GM12878 (cell line): Measurements from ENCODE around the gene ACTMAP. TPM values are rescaled to one million over a fixed set of nuclear protein-coding genes. Genes with fewer than 3 reads are reported as not detected.

Experiments
- ATAC-seq: fragments of 200-7000 bp; cut with Tn5 transposase; 3 replicates; pipeline ENCODE4 v1.9.1; 2020; ENCODE audit warnings: mild to moderate bottlenecking, moderate library complexity
- BruUV-seq: library from RNA; stranded (reverse); fragments of 400-500 nt; replicated peaks from 2 replicates; lab custom pipeline; 2021; lab: Mats Ljungman, UMichigan
- CTCF ChIA-PET: fragments of 300-600 bp; sonication (Branson Sonifier 250); formaldehyde crosslinking; extraction: SDS; loops from one replicate; lab custom pipeline; 2021; ENCODE audit warnings: inconsistent platforms; lab: Yijun Ruan, JAX
- POLR2A ChIA-PET: fragments of 350-600 bp; formaldehyde crosslinking; extraction: SDS; loops from one replicate; lab custom pipeline; 2021; ENCODE audit warnings: inconsistent platforms; lab: Charles Lee
- RAD21 ChIA-PET: fragments of 300-600 bp; sonication (Branson Sonifier 250); formaldehyde crosslinking; loops from one replicate; lab custom pipeline; 2023; ENCODE audit warnings: antibody characterized with exemption; ENCODE audit not compliant: unreplicated experiment; lab: Charles Lee
- SMC1A ChIA-PET: fragments of 300-600 bp; sonication (Branson Sonifier 250); formaldehyde crosslinking; loops from one replicate; lab custom pipeline; 2023; ENCODE audit not compliant: unreplicated experiment, uncharacterized antibody; lab: Charles Lee
- DNase-seq: peaks from one replicate; pipeline ENCODE4 v3.0.0-alpha.2; 2011; ENCODE audit warnings: low read depth, low spot score
- FAIRE-seq: peaks from 3 replicates; lab custom pipeline; 2011; peaks lifted over from hg19 to GRCh38; lab: Jason Lieb, UNC
- H2AFZ ChIP-seq: 2 replicates; pipeline ENCODE4 v1.6.0; 2011; ENCODE audit warnings: low read depth, low read length, control low read depth; ENCODE audit not compliant: control insufficient read depth
- H3K27ac ChIP-seq: 2 replicates; pipeline ENCODE4 v1.5.1; 2011; ENCODE audit warnings: control low read depth; ENCODE audit not compliant: control insufficient read depth, insufficient read depth
- H3K27me3 ChIP-seq, 2 experiments: replicated peaks in 1 of 2; 2 replicates each; pipeline versions ENCODE4 v1.6.0 to v1.6.1; 2011; ENCODE audit warnings: low read length in 1 of 2; ENCODE audit not compliant: control insufficient read depth in 2 of 2, insufficient read depth in 2 of 2
- H3K36me3 ChIP-seq, 2 experiments: 2 replicates each; pipeline ENCODE4 v1.5.1; 2011; ENCODE audit warnings: low read length in 1 of 2; ENCODE audit not compliant: control insufficient read depth in 2 of 2, insufficient read depth in 2 of 2
- H3K4me1 ChIP-seq: 2 replicates; pipeline ENCODE4 v1.6.1; 2011; ENCODE audit warnings: mild to moderate bottlenecking, low read length, moderate library complexity, mixed read lengths; ENCODE audit not compliant: control insufficient read depth, insufficient read depth
- H3K4me2 ChIP-seq: 2 replicates; pipeline ENCODE4 v1.6.0; 2011; ENCODE audit warnings: control low read depth; ENCODE audit not compliant: control insufficient read depth, insufficient read depth
- H3K4me3 ChIP-seq: fragments of 200-600 bp; sonication (generic); 2 replicates; pipeline ENCODE4 v1.5.1; 2016
- H3K79me2 ChIP-seq: 2 replicates; pipeline ENCODE4 v1.6.0; 2011; ENCODE audit warnings: low read length; ENCODE audit not compliant: control insufficient read depth, insufficient read depth
- H3K9ac ChIP-seq: 2 replicates; pipeline ENCODE4 v1.8.0; 2011; ENCODE audit warnings: low read length, control low read depth, mixed read lengths; ENCODE audit not compliant: control insufficient read depth, insufficient read depth
- H3K9me3 ChIP-seq: replicated peaks from 3 replicates; pipeline ENCODE4 v1.5.1; 2011; ENCODE audit warnings: mild to moderate bottlenecking, low read length; ENCODE audit not compliant: control insufficient read depth, insufficient read depth
- H4K20me1 ChIP-seq: 2 replicates; pipeline ENCODE4 v1.6.0; 2011; ENCODE audit not compliant: control insufficient read depth, insufficient read depth
- BACH1 ChIP-seq: fragments of 450-650 bp; IDR thresholded peaks from 2 replicates; pipeline ENCODE4 v1.6.1; 2017; ENCODE audit warnings: mild to moderate bottlenecking, borderline replicate concordance
- BMI1 ChIP-seq: fragments of 450-650 bp; IDR thresholded peaks from 2 replicates; pipeline ENCODE4 v1.6.1; 2016; ENCODE audit warnings: mild to moderate bottlenecking, moderate library complexity, borderline replicate concordance
- GATAD2B ChIP-seq: fragments of 450-650 bp; conservative IDR thresholded peaks from 2 replicates; pipeline ENCODE4 v1.6.1; 2017; ENCODE audit warnings: low read depth, mild to moderate bottlenecking, moderate library complexity
- HDAC6 ChIP-seq: fragments of 200-600 bp; sonication (generic); IDR thresholded peaks from one replicate; pipeline ENCODE4 v1.8.0; 2017; ENCODE audit warnings: antibody characterized with exemption; ENCODE audit not compliant: unreplicated experiment
- MTA3 ChIP-seq: IDR thresholded peaks from 2 replicates; pipeline ENCODE4 v1.6.1; 2012; ENCODE audit warnings: low read length, inconsistent platforms, borderline replicate concordance
- MXI1 ChIP-seq: fragments of 150-350 bp; IDR thresholded peaks from 2 replicates; pipeline ENCODE4 v1.6.1; 2011; ENCODE audit warnings: low read depth, mild to moderate bottlenecking, inconsistent platforms, low read length, improper control_type of control experiment
- RAD51 ChIP-seq: fragments of 450-650 bp; IDR thresholded peaks from 2 replicates; pipeline ENCODE4 v1.6.1; 2016; ENCODE audit warnings: moderate library complexity, mild to moderate bottlenecking, inconsistent platforms
- SKIL ChIP-seq: fragments of 450-650 bp; IDR thresholded peaks from 2 replicates; pipeline ENCODE4 v1.6.1; 2017; ENCODE audit warnings: mild to moderate bottlenecking, low read depth, inconsistent platforms; ENCODE audit not compliant: poor library complexity, severe bottlenecking
- SMAD1 ChIP-seq: fragments of 450-650 bp; IDR thresholded peaks from 2 replicates; pipeline ENCODE4 v1.6.1; 2018; ENCODE audit warnings: mild to moderate bottlenecking, low read depth; ENCODE audit not compliant: partially characterized antibody
- SMC3 ChIP-seq: IDR thresholded peaks from 2 replicates; pipeline ENCODE4 v1.6.1; 2011; ENCODE audit warnings: low read length, improper control_type of control experiment, borderline replicate concordance
- ZBED1 ChIP-seq: IDR thresholded peaks from 2 replicates; pipeline ENCODE4 v1.6.1; 2016; ENCODE audit warnings: borderline replicate concordance
- ZZZ3 ChIP-seq: IDR thresholded peaks from 2 replicates; pipeline ENCODE4 v1.6.1; 2011; ENCODE audit warnings: low read depth; ENCODE audit not compliant: control insufficient read depth, insufficient read length
- WGBS: methylation state at CpG from one replicate; pipeline ENCODE4 v1.1.6; 2016; ENCODE audit warnings: low lambda C conversion rate; ENCODE audit not compliant: insufficient replicate concordance, insufficient coverage; ENCODE audit errors: missing lambda C conversion rate; 5-methylcytosine and 5-hydroxymethylcytosine counted together
- in situ Hi-C: fragments of 300-500 bp; cut with MboI; formaldehyde crosslinking; loops from 9 replicates; pipeline ENCODE4 v1.14.3; 2018; ENCODE audit warnings: mixed read lengths
- intact Hi-C: fragments of 100-400 bp; cut with micrococcal nuclease; formaldehyde crosslinking; loops from one replicate; pipeline ENCODE4 v1.14.2; 2022; ENCODE audit not compliant: unreplicated experiment
- polyA plus RNA-seq, 11 experiments: library from polyadenylated mRNA; depleted of rRNA in 4 of 11; unstranded in 6 of 11; stranded (reverse) in 5 of 11; fragments of >200 nt; fragmentation: Nextera tagmentation in 4 of 11; fragmentation: Illumina TruSeq in 1 of 11; extraction: Ambion mirVana in 4 of 11; extraction: Trizol in 1 of 11; gene quantifications; 1 replicate in 1 of 11; 2 replicates in 10 of 11; pipeline versions ENCODE4 v1.2.1 to v1.2.3, GENCODE V29; 2011 to 2016; ENCODE audit warnings: inconsistent platforms in 2 of 11, missing spikeins in 2 of 11, low read depth in 1 of 11
- total RNA-seq, 4 experiments: library from RNA; depleted of rRNA in 3 of 4; stranded (reverse); fragments of >200 nt in 3 of 4; fragmentation: Illumina TruSeq in 1 of 4; extraction: Trizol in 1 of 4; gene quantifications; 2 replicates each; pipeline versions ENCODE4 v1.2.1 to v1.2.3, GENCODE V29; 2013 to 2021

Gene ACTMAP
- total and polyA plus RNA-seq, 10 of the 15 experiments (the other 5 are each of a cell fraction or from before 2014, with no cell fraction given), result 3.0 to 26.2 (median 11.1) TPM

DNA sequence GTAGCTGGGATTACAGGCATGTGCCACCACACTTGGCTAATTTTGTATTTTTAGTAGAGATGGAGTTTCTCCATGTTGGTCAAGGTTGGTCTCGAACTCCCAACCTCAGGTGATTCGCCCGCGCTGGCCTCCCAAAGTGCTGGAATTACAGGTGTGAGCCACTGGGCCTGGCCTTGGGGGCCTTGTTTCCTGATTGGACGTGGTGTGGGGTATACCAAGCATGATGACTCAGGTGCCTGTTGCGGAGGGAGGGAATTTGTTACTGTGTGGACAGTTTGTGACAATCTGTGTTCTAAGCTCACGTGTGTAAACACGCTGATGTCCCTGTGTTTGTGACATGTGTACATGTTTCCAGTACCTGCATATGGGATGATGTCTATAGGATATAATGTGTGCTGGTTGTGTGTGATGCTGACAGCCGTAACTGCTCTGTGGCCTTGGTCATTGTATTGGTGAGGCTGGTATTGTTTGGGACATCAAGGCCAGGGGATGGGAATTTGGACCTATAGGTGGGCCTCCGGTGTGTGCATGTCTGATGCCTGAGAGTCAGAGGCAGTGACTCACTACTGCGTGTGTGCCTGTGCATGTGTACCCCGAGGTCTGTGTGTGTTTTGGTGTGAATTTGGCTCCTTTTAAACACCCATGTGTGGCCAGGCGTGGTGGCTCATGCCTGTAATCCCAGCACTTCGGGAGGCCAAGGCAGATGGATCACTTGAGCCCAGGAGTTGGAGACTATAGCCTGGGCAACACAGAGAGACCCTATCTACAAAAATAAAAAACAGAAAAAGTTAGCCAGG lies 47.1 kb upstream of the ACTMAP start:
- DNase-seq, result no peak
- Histone ChIP-seq H3K9ac (peak overlapping the region; percentile 56; the same call in 1 of the 2 replicates), H3K4me2 (peak overlapping the region; percentile 46), H3K79me2 (peaks cover 31% of the 10 kb centered on the region), H3K4me1 (peaks cover 29% of the 10 kb centered on the region), H4K20me1 (peaks cover 7% of the 10 kb centered on the region), H3K27me3 (no peaks in the 10 kb centered on the region), H3K4me3 (peak overlapping the region; percentile 66; the same call in 1 of the 2 replicates), H3K27ac (peak overlapping the region; percentile 68), H3K36me3 (peaks cover 3 to 11% of the 10 kb centered on the region in 2 experiments; a peak in 3 of 4 replicates), H3K9me3 (no peaks in the 10 kb centered on the region), H2AFZ (no peak overlapping the region)
- in situ Hi-C loops (no loop called here), intact Hi-C loops (no loop called here)
- 93% methylated on average over 14 of the region's 14 CpGs for WGBS
- ChIA-PET SMC1A (interaction anchor here (0.7 to 5.3 kb wide), 7 partner anchors 10 to 136 kb away, joined by 3 to 39 read pairs (median 5); partner anchors contain the start of genes ACTMAP, RAB4B and SNRPA), POLR2A (interaction anchor here (0.6 to 4.3 kb wide), 3 partner anchors 19 to 48 kb away, joined by 3 to 83 read pairs (median 19); partner anchors contain the start of genes ACTMAP, RAB4B and SNRPA), CTCF (interaction anchor here (1.4 to 3.2 kb wide), 6 partner anchors 9 to 47 kb away, joined by 7 to 50 read pairs (median 8); partner anchors contain the start of genes ACTMAP, RAB4B and SNRPA), RAD21 (interaction anchor here (1.2 to 4.6 kb wide), 6 partner anchors 10 to 52 kb away, joined by 4 to 56 read pairs (median 10); partner anchors contain the start of genes ACTMAP, RAB4B and SNRPA)
- TF ChIP-seq SMAD1 (no peak), MTA3 (peak; percentile 18; the same call in 1 of the 2 replicates)
- no peak for ATAC-seq
- BruUV-seq, result no TSS peak
- FAIRE-seq, result no peak

DNA sequence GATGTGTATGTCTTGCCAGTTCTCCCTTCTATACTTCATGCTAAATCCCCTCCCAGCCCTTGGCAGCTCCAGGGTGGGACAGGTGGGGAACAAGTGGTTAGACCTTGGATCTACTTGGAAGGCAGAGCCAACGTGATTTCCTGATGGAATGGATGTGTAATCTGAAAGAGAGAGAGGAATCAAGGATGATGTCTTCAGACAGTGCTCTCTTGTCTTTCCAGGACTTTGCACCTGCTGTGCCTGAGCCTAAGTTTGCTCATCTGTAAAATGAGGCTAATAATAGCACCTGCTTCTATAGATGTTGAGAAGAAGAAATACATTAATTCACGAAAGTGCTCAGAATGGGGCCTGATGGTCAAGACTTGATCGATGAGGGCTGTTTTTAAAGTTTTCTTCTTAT lies 41.7 kb upstream of the ACTMAP start:
- H3K79me2 ChIP-seq, result no peaks in the 10 kb centered on the region
- H3K36me3 ChIP-seq, result no peaks in the 10 kb centered on the region
- H2AFZ ChIP-seq, result no peak overlapping the region
- SMC1A ChIA-PET, result interaction anchor here (2.1 kb wide), 1 partner anchor 14 kb away, joined by 12 read pairs; the partner anchor contains the start of gene RAB4B
- H3K9me3 ChIP-seq, result no peaks in the 10 kb centered on the region
- 0 out of 2 replicates have a peak overlapping the region, but pooled peaks have one; percentile 10 for H3K27ac ChIP-seq
- no peak overlapping the region; the same call in 1 of the 2 replicates for H3K4me2 ChIP-seq
- intact Hi-C loops (no loop called here), in situ Hi-C loops (no loop called here)
- no peaks in the 10 kb centered on the region for H3K27me3 ChIP-seq
- no peak overlapping the region for H3K4me3 ChIP-seq
- WGBS, result 15% methylated on average over 3 of the region's 3 CpGs
- ATAC-seq (no peak), DNase-seq (no peak), FAIRE-seq (peak; percentile 65)
- H3K4me1 ChIP-seq, result peaks cover 6% of the 10 kb centered on the region
- no peak overlapping the region for H3K9ac ChIP-seq
- POLR2A ChIA-PET, result interaction anchor here (4.5 kb wide), 1 partner anchor 14 kb away, joined by 29 read pairs; the partner anchor contains the start of gene RAB4B
- no peaks in the 10 kb centered on the region for H4K20me1 ChIP-seq
- RAD21 ChIA-PET, result no interaction called here
- CTCF ChIA-PET, result interaction anchor here (1.1 to 1.3 kb wide), 2 partner anchors 16 to 28 kb away, joined by 3 to 5 read pairs; no protein-coding TSS in a partner anchor
- no TSS peak for BruUV-seq
- no peak for TF ChIP-seq BACH1
- TF ChIP-seq BMI1, result no peak
- no peak for TF ChIP-seq SMAD1
- TF ChIP-seq SKIL, result no peak
- no peak for TF ChIP-seq GATAD2B
- no peak for TF ChIP-seq ZZZ3
- TF ChIP-seq ZBED1, result no peak
- TF ChIP-seq RAD51, result no peak
- no peak for TF ChIP-seq HDAC6
- no peak for TF ChIP-seq SMC3
- TF ChIP-seq MXI1, result no peak
